ENCODE measurements around the gene DHCR7.
A peak's percentile ranks its signal among the peaks of the same experiment; 100 is the strongest.

DHCR7 gene, protein sequence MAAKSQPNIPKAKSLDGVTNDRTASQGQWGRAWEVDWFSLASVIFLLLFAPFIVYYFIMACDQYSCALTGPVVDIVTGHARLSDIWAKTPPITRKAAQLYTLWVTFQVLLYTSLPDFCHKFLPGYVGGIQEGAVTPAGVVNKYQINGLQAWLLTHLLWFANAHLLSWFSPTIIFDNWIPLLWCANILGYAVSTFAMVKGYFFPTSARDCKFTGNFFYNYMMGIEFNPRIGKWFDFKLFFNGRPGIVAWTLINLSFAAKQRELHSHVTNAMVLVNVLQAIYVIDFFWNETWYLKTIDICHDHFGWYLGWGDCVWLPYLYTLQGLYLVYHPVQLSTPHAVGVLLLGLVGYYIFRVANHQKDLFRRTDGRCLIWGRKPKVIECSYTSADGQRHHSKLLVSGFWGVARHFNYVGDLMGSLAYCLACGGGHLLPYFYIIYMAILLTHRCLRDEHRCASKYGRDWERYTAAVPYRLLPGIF
- total RNA-seq, result 33.2 to 48.3 reads per million in 2 experiments

DNA sequence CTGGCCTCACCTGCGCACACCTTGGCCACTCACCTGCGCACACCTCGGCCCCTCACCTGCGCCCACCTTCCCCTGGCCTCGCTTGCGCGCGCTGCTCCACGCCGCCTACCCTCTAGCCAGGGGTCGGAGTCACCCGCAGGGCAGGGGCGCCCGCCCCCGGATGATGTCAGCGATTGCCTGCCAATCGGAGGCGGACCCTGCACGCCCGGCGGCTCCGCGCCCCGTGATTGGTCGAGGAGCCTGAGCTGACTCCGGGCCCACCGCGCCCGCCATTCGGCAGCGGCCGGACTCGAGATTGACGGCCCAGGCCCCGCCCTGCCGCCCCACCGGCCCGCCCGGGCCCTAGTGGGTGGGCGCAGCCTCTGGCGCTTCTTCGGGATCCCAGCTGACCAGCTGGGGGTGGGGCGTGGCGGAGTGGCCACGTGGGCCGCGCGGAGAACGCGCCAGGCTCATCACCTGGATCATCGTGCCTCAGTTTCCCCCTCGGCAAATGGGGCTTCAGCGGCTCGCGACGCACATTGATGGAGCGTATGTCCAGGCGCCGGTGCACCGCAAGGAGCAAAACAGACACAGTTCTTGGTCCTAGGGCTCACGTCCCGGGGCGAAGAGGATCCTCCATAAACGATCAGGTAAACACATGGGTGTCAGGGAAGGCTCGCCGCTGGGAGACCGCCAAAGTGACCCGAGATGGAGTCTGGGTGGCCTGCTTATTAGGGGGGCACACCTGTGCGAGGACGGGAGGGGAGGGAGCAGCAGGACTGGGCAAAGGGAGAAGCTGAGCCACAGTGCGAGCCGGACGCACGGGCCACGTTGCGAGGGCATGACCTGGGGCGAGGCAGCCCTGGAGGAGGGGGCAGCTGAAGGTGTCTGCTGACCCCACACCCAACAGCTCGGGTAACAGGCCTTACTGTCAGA, at the start of gene DHCR7:
Gene DHCR7 (minus strand): TSS at position 137 of the 915 bp plus-strand sequence. CDS start 3,441 bp downstream, outside the sequence.
- DNase-seq (ENCODE audit: low read depth), result peak; percentile 90

DNA sequence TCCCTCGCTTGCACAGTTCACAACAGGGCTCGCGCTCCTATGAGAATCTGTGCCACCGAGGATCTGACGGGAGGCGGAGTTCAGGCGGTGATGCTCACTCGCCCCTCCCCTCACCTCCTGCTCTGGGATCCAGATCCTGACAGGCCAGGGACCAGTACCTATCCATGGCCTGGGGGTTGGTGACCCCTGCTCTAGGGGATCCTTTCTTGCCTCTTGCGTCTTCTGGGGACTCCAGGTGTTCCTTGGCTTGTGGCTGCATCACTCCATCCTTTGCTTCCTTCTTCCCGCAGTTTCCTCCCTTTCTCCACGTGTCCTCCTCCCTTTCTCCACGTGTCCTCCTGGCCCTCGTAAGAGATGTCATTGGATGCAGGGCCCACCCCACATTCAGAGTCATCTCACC, 48.2 kb upstream of the DHCR7 start:
- DNase-seq (ENCODE audit: low read depth), result no peak

DNA sequence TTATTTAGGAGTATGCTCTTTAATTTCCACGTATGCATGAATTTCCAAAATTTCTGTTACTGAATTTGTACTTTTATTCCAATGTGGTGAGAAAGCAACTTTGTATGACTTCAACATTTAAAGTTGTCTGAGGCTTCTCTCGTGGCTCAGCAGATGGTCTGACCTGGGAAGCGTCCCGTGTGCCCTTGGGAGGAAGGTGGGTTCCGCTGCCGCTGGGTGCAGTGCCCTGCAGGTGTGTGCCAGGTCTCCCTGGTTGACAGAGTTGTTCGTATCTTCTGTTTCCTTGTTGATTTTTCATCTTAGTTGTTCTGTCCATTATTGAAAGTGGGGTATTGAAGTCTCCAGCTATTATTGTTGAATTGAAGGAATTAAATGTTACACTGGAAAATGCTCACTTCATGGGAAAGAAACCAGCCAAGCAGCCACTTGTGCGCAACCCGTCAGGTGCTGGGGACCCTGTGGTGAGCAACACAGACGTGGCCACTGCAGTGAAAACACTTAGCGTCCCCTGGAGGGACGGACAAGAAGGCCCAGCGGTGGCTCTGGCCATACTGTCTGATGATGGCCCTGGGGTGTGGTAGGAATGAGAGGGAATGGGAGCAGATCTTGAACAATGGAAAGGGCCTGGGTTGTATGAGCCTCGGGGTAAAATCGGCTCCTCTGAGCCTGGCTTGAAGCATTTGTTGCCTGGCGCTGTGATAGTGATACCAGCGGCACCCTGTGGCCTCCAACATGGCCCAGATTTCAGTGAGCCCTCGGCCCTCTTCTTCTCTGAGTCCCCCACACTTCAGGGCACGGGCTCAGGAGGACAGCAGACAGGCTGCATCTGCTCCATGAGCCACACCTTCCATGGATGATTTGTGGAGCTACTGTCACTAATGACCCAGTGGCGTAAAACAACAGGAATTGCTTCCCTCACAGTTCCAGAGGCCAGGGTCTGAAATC, 47.4 kb upstream of the DHCR7 start:
- DNase-seq (ENCODE audit: low read depth), result no peak

DNA sequence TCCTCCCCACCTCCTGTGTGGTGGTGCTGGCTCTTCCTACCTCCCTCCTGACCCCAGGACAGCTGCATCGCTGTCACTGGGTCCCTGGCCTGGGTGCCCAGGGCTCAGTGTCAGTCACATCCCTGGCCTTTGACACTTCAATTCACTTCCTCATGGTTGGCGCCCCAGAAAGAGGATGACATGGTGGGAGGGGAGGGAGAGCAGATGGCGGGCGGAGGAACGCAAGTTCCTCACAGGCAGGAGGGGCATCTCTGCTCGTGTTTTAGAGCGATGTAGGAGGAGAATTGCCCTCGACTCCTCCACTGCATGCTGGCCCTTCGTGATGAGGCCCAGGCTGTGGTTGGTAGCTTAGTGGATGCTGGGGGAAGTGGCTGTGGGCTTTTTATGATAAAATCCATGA, 43.7 kb upstream of the DHCR7 start:
- DNase-seq (ENCODE audit: low read depth), result no peak

DNA sequence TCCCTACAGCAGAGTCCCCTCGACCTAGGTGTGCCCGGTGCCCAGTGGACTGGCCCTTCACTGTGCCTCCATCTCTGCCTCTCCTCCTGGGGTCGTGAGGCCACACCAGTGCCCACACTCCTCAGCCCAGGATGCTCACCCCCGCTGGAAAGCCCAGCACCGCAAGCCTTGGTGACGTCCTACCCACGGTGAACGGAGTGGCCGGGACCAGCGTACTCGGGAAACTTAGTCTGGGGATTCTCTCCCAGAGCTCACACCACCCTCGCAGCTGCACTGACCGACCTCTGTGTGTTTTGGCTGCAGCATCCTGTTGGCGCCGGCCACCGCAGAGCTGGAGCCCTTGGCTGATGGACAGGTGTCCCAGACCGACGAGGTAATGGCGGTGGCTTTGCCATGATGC, 43.3 kb upstream of the DHCR7 start:
- no peak for DNase-seq (ENCODE audit: low read depth)

DNA sequence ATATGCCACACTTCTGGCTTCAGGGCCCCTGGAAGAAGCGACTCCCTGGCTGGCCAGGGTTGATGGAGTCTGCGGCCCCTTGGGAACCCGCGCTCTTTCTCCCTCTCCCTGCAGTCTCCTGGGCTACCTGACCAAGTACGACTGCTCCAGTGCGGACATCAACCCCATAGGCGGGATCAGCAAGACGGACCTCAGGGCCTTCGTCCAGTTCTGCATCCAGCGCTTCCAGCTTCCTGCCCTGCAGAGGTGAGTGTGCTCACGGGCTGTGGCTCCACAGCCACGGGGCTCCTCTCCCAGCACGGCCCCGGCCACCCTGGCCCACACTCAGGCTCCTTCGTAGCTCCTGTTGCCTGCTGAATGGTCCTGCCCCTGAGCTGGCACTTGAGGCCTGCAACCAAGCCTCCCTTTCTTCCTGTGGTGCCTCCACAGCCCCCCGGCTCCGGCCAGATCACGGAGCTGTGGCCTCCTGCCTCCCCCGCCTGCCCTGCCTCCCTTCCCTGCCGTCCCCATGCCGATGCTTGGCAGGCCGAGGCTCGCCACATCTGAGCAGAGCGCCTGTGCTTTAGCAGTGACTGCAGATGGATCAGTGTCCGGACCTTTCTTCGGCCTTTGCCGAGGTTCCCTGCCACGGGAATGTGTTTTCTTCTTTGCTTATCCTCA, 42.7 kb upstream of the DHCR7 start:
- DNase-seq (ENCODE audit: low read depth), result no peak

DNA sequence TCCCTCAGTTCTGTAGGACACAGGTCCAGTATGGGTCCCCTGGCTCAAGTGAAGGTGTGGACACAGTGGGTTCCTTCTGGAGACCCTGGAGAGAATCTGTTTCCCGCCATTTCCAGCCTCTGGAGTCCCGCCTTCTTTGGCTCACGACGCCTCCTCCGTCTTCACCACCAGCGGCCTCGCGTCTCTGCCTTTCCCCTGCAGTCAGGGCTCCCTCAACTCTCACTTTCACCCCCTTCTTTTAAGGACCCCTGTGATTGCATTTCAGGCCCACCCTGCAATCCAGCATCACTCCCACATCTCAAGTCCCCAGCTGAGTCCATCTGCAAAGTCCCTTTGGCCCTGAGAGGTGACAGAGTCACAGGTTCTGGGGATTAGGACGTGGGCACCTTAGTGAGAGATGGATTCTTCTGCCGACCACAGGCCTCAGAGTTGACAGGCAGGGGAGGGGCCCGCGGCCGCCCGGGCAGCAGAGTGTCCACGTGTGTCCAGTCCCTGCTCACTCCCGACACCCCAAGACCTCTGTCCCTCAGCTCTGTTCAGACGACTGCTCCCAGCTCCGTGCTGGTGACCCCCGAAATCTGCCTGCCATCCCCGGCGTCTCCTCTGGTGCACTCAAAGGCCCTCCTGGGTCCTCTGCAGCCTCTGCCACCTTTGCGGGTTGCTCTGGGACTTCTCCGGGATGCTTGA, 42.0 kb upstream of the DHCR7 start:
- DNase-seq (ENCODE audit: low read depth), result no peak

DNA sequence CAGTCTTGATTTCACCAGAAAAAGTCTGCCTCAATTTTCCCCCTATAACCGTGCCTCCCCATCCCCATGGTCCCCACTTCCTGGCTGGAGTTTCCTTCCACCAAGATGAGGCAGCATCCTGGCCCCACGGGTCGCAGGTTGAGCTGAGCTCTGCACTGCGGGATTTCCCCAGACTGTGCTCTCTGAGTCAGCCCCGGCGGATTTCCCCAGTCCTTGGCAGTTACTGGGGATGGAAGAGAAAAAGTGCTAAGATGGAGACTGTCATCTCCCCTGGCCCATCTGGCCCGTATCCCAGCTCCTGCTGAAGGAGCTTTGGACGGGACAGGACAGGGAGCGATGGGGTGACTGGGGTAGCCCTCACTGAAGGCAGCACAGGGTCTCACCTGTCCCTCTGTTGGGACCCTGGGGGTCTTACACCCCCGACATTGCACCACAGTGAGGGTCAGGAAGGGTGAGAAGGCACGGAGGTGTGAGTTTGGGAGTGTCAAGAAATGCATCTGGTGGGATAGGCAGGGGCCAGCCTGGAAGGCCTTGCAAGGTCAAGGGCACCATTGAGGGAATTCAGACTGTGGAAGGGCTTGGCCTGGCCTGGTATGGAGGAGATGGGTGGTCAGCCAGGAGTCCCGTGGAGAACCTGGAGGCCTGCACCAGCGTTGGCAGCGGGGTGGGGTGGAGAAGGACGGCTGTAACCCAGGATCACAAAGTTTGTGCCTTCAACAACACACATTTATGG, 41.3 kb upstream of the DHCR7 start:
- no peak for DNase-seq (ENCODE audit: low read depth)

DNA sequence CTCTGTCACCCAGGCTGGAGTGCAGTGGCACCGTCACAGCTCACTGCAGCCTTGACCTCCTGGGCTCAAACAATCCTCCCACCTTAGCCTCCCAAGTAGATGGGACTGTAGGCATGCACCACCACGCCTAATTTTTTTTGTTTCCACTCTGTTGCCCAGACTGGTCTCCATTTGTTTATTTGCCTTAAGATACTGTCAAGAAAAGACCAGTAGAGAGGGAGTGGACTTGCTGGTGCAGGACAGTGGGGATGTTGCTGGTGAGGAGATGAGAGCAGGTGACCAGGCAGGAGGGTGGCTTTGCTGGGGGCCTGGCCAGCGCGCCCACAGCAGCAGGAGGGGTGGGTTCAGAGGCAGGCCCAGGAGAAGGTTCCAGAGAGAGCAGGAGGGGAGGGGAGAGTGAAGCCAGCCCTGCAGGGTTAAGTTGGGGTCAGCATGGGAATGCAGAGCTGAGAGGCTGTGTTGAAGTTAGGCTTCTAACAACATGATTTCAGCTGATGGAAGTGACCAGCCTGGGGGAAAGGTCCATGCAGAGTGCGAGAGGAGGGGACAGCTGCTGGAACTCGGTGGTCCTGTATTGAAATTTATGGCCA, 40.6 kb upstream of the DHCR7 start:
- DNase-seq (ENCODE audit: low read depth), result no peak

DNA sequence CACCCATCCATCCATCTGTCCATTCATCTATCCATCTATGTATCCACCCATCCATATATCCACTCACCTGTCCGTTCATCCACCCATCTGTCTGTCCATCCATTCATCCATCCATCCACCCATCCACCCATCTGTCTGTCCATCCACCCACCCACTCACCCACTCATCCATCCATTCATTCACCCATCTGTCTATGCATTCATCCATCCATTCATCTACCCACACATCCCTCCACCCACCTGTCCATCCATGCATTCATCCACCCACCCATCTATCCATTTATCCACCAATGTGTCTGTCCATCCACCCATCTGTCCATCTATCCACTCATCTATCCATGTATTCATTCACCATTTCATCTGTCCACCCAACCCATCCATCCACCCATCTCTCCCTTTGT, 38.1 kb upstream of the DHCR7 start:
- no peak for DNase-seq (ENCODE audit: low read depth)

DNA sequence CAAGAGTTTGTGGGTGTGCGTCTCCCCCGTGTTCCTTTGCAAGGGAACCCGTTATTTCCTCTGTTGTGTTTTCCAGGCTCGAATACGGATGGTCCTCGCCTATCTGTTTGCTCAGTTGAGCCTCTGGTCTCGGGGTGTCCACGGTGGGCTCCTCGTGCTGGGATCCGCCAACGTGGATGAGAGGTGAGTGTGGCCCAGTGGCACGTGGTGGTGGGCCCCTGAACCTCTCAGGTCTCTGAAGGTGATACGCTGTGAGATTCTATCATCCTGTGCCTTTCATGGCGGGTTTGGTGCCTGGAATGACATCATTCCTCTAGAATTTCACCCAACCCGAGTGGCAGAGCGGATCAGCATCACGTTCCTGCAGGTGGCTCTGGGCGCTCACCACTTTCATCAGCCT, 37.3 kb upstream of the DHCR7 start:
- no peak for DNase-seq (ENCODE audit: low read depth)

DNA sequence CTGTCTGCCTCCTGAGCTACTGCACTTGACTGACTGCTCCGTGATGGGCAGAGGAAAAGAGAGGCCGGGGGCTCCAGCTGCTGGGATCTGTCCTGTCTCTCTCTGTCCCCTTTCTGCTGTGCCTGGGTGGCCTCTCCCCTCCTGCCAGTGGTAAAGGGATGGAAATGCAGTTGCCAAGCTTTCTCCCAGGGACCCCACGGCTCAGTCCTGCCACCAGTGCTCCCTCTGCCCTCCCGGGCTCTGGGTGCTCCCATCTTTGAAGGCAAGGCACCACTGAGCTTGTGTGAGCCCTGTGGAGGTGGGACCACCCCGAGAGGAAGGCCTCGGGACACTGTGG, 36.8 kb upstream of the DHCR7 start:
- DNase-seq (ENCODE audit: low read depth), result no peak

DNA sequence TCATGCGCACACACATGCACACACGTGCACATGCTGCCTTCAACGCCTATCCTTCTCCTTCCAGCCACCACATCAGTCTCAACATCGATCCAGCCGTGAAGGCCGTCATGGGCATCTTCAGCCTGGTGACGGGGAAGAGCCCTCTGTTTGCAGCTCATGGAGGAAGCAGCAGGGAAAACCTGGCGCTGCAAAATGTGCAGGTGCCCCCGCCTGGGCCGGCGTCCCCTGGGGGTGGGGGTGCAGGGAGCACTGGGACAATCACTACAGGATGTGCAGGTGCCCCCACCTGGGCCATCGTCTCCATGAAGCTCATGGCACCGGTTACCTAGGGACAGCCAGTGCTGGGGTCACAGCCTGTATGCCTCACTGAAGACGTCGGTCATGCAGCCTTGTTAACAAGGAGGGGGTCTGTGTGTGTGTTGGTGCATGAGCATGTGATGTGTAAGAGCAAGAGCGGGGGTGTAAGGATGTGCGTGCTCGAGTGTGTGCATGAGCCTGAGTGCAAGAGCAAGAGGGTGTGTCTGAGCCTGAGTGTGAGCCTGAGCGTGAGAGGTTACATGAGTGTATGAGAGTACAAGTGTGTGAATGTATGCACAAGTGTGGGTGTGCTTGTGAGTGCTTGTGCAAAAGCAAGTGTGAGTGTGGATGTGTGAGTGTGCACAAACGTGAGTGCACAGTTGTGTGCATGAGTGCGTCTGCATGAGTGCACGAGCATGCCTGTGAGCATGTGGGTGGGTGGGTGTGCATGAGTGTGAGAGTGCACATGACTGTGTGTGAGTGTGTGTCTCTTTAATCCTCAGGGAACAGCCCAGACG, 36.3 kb upstream of the DHCR7 start:
- no peak for DNase-seq (ENCODE audit: low read depth)

DNA sequence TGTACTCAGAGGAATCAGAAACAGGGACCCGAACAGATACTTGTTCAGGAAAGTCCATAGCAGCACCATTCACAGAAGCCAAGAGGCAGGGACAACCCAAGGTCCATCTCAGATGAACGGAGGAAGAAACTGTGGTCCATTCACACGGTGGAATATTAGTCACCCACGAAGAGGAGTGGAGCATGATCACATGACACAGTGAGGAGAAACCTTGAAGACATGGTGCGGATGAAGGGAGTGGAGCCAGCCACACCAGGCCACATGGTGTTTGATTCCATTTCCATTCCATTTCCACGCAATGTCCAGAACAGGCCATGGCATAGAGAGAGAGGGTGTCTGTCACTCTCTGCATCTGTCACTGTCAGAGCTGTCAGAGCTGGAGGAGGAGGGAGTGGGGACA, 35.5 kb upstream of the DHCR7 start:
- no peak for DNase-seq (ENCODE audit: low read depth)

DNA sequence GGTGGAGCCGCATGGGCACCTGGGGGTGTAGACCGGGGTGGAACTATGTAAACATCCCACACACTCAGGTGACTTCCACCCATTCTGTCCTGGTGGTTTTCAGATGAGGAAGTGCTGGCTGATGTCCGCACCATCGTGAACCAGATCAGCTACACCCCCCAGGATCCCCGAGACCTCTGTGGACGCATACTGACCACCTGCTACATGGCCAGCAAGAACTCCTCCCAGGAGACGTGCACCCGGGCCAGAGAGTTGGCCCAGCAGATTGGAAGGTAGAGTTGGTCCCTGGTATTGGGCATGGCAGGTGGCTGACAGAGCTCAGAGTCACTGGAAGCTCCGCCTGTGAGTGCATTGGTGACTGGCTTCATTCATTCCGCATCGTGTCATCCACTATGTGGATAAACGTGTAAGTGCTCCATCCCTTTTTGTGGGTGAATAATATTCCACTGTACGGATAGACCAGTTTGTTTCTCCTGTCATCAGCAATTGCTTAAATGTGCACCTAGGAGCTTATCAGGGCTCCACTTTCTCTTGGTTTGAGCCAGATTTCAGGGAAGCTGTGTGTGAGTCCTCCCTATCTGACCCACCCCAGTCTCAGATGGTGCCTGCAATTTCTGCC, 34.7 kb upstream of the DHCR7 start:
- no peak for DNase-seq (ENCODE audit: low read depth)

DNA sequence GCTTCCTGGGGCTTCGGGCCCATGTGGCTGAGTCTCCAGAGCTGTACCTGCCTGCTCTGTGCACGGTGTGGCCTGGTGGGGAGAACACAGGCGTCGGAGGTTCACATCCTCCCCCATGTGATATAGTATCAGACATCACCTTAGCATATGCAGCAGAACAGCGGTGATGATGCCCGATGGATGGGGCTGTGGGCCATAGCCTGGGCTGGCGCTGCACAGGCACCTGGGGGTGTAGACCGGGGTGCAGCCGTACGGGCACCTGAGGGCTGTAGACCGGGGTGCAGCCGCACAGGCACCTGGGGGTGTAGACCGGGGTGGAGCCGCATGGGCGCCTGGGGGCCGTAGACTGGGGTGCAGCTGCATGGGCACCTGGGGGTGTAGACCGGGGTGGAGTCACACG, 34.0 kb upstream of the DHCR7 start:
- no peak for DNase-seq (ENCODE audit: low read depth)

DNA sequence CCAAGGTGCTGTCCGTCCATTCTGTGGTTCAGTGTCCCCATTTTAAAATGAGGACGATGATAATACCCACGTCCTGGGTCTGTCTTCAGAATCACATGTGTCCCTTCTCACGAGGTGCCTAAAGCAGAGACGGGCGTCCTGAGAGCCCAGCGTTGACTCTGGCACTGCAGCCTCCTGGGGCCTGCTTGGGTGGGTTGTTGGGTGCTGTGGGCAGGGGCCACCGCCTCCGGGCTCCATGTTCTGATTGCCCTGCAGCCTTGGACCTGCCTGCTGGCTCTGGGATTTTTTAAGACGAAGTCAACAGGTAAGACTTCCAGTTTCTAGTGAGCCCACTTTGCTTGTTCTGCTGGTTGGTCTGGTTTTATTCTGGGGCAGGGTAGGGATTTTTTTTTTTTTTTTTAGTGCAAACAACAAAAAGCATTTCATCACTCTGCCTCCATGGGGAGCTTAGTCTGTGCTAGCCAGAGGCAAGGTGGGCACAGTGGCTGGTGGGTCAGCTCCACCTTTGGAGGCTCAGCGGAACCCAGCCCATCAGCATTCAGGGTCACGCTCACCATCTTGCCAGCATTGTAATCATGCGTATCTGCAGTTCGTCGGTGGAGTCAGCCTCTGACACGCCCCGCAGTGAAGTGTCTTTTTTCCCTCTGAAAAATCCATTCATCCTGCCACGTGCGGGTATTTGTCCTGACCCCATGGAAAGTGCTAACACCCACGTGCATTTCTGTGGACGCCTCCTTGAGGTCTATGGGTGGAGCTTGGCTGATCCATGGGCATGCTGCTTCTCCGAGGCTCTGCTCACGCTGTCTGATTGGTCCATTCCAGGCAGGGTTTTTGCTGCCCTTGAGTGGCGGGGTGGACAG, 33.1 kb upstream of the DHCR7 start:
- DNase-seq (ENCODE audit: low read depth), result no peak

DNA sequence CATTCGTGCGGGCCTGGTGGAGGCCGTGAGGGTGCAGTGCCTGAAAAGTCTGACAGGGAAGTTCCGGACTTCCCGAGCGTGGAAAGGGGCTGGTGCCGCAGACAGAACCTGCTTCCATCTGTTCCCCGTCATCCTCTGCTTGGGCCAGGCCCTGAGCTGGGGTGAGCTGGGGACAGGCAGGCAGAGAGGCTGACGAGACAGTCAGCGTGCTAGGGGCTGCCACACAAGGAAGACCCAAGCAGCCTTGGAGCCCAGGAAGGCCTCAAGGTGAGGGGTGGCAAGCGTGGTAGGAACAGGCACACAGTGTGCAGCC, 30.3 kb upstream of the DHCR7 start:
- DNase-seq (ENCODE audit: low read depth), result no peak
